ENCODE results near the gene GNPTG.

Gene GNPTG

DNA sequence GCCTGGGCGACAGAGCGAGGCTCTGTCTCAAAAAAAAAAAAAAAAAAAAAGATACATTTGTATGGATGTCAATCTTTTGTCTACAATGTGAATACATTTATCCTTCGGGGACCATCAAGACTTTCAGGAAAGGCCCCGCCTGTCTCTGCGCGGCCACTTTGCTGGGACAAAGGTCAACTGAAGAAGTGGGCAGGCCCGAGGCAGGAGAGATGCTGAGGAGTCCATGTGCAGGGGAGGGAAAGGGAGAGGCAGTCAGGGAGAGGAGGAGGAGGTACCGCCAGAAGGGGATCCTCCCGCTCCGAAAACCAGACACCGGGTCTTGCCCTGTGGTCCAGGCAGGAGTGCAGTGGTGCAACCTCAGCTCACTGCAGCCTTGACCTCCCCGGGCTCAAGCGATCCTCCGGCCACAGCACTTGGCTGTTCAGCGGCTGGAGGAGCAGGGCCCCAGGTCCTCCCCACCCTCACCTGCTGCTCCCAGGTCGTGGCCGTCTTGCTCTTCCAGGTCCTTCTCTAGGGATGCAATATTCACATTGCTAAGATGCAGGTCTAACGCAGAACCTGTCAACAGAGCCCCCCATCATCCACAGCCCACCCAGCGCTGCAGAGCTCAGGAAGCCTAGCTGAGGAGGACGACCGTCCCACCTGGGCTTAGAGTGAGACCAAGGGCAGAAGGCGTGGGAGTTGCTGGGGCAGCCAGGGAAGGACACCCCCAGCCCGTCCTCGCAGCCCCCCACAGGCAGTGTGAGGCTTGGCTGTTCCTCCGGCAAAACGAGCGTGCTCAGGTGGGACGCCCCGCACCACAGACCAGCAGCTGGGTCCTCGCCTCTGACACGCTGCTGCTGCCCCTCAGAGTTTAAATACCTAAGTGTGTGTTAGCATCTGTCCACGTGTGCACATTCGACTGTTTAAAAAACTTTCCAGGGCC is 19.6 kb downstream of the GNPTG start:
- no peak for DNase-seq (ENCODE audit: low read depth)

DNA sequence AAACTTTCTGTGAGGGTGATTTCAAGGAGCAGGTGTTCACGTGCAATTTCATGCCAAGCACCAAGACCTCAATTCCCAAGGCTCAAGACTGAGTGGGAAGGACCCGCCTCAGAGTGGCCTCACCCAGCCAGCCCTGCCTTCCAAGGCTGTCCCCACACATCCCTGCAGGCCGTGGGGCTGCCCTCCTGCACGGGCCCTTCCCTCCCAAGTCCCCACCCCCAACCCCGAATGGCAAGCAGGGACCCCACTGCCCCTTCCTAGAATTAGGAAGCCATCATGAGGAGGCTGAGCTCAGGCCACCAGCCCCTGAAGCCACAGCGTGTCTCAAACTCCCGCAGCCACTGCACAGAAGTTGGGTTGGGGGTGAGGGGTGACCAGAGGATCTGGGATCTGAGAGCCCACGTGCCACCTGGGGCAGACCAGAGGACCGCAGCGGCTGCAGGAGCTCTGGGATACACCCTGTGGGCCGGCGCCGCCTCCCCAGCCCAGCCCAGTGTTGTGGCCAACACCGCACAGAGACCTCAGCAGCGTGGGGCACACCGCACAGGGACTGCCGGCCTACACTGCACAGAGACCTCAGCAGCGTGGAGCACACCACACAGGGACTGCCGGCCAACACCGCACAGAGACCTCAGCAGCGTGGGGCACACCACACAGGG is 20.7 kb downstream of the GNPTG start:
- no peak for DNase-seq (ENCODE audit: low read depth)

DNA sequence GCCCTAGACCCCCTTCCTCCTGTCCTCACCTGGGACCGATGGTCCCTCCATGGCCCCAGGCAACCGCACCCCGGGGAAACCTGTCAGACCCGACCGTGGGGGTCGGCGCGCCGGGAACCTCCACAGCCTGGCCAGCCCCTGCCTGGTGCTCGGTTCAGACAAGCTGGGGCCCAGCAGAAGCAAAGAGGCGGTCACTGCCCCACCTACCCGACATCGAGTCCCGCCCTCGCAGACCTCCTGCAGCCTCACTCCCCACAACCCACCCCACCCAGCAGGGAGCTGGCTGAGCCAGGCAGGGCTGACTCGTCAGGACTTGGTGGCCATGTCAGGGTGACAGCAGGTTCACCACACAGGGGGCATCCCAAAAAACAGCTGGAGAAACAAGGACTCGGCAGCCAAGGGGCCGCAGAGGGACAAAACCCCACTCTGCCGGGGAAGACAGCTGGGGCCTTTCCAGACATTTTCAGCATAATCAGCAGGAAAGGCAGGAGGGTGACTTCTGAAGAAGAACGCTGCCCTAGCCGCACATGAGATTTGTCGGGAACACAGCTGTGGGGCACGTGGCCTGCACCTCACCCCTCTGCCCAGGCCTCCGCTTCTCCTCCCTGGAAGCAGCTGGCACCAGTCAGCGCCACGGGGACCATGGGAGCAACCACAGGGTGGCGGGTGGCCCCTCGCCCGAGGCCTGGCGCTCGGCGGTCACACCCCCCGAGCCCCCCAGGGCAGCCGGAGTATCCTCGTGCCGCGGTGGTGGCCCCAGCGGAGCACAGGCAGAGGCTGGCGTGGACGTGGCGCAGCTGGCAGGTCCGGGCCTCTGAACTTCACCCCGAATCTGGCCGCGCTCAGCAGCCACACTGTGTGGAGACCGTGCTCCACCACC is 22.9 kb downstream of the GNPTG start:
- no peak for DNase-seq (ENCODE audit: low read depth)

- no peak for DNase-seq (ENCODE audit: low read depth)
These were observed 23.5 kb downstream of the GNPTG start for GRCh38 chr16:1375298-1375640.

DNA sequence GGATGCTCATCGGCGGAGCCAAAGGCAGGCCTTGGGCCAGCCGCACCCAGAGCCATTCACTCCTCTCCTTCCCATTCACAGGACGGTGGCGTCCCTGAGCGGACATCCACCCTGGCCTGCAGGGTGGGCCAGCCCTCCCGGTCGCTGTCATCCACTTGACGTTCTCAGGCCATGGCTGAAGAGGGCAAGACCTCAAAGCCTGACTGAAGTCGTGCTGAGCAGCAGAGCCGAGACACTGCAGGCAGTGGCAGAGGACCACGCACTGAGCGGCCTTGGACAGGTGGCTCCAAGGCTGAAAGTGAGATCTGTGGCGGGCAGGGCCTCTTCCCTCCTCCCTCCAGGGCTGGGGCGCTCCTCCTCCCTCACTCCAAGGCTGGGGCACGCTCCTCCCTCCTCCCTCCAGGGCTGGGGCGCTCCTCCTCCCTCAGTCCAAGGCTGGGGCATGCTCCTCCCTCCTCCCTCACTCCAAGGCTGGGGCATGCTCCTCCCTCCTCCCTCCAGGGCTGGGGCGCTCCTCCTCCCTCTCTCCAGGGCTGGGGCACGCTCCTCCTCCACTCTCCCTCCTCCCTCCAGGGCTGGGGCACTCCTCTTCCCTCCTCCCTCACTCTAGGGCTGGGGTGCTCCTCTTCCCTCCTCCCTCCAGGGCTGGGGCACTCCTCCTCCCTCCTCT is 24.1 kb downstream of the GNPTG start:
- no peak for DNase-seq (ENCODE audit: low read depth)

- DNase-seq (ENCODE audit: low read depth) = no peak
These were observed 25.8 kb downstream of the GNPTG start for GRCh38 chr16:1377406-1378010.

GRCh38 chr16:1378087-1378803 is 26.5 kb downstream of the GNPTG start:
- DNase-seq (ENCODE audit: low read depth) = no peak

- DNase-seq (ENCODE audit: low read depth) = peak; percentile 60
These were observed 27.1 kb downstream of the GNPTG start for GRCh38 chr16:1378804-1379303.

DNA sequence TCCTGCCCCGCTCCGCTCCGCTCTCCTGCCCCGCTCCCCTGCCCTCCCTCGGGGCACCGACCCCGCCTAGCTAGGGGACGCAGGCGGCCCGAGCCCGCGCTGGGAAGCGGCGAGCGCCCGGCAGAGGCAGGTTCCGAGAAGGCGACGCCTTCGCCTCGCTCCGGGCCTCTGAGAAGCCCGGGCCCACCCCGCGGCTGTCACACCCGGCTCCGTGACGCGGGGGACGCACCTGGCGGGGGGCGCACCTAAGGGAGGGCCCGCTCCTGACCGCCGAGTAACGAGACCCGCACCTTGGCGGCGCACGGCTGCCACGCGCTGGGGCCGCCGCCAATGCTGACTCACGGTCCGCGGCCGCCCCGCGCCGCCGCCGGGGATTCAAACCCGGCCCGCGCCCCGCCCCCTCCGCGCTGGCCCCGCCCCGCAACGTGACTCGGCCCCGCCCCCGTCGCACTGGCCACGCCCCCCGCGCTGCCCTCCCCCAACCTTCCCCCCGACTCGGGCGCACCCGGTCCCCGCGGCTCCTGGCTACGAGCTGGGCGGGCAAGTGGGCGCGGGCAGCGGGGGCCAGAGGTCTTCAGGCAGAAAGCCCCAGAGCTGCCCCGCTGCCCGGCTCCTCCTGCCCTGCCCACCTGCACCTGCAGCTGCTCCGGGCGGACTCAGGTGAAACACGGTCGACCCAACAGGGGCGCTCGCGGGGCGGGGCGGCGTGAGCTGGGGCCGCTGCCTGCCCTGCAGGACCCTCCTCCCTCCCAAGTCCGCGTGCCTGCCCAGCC is 27.8 kb downstream of the GNPTG start:
- DNase-seq (ENCODE audit: low read depth) = peak; percentile 56

GRCh38 chr16:1380195-1380594 is 28.5 kb downstream of the GNPTG start:
- DNase-seq (ENCODE audit: low read depth) = no peak

DNA sequence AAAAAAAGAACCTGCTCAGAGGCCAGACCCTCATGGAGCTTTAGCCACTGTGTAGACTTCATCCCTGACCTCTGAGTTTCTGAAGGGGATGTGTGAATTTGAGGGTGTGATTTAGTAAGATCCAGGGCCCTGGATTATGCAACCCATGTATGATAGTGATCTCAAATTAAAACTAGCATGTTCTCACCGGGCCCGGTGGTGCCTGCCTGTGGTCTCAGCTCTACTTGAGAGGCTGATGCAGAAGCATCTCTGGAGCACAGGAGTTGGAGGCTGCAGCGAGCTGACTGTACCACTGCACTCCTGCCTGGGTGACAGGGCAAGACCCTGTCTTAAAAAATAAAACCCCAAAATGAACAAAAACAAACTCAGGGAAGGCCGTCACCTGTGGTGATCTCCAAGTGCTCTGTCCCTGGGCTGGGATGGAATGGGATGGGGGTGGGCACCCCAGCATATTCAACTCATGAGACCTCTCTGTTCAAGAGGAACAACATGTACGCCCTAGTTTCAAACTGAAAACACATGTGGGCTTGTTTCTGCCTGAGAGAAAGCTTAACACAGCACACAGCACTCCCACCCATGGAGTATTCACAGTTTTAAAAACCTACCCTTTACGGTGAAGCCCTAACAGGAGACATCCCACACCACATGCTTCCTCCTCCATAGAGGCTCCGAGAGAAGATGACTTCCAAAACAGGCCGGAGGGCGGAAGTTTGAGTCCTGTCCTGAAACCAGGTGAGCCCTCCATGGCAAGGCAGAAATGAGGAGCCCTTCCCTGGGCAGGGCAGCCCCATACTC is 30.1 kb downstream of the GNPTG start:
- no peak for DNase-seq (ENCODE audit: low read depth)

- DNase-seq (ENCODE audit: low read depth) = no peak
These were observed 31.8 kb downstream of the GNPTG start for GRCh38 chr16:1383556-1383955.

DNA sequence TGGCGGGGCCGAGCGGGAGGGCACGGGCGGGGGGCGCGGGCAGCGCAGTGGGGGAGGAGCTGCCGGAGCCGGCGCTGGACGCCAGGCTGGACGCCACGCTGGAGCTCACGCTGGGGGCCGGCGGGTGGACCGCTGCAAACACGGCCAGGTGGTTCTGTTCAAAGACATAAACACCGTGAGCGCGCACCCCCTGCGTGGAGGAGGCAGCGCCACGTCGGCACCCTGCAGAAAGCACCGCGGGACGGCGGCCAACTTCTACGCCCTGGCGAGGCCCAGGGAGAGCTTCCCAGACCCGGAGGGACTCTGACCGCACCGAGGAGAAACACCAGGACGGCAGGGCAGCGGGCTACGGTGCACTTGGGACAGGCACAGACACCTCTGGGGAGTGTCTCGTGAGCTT is 33.5 kb downstream of the GNPTG start:
- DNase-seq (ENCODE audit: low read depth) = no peak

- DNase-seq (ENCODE audit: low read depth) = no peak
These were observed 35.6 kb downstream of the GNPTG start for GRCh38 chr16:1387331-1387730.

- no peak for DNase-seq (ENCODE audit: low read depth)
These were observed 38.0 kb downstream of the GNPTG start for GRCh38 chr16:1389762-1390161.

GRCh38 chr16:1390239-1390779 is 38.6 kb downstream of the GNPTG start:
- no peak for DNase-seq (ENCODE audit: low read depth)

- DNase-seq (ENCODE audit: low read depth) = no peak
These were observed 41.1 kb downstream of the GNPTG start for GRCh38 chr16:1392826-1393225.

- no peak for DNase-seq (ENCODE audit: low read depth)
These were observed 42.0 kb downstream of the GNPTG start for GRCh38 chr16:1393613-1394176.
